Measurements from ENCODE around the gene URB2.

DNA sequence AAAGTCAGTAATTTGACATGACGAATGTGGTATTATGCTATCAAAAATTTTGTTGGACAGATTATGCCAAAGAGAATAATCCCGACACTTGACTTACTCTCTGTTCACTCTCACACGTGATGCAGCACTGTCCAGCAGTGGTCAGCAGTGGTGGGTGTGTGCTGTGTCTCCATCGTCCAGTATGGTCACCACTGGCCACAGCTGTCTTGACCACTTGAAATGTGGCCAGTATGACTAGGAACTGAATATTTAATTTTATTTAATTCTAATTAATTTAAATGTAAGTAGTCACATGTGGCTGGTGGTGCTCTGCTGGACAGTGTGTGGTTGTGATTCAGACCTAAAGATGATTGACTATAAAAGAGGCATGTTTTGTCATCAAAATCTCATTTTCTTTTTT, 24.0 kb downstream of the URB2 start:
- TF ChIP-seq POLR2A (IDR thresholded peaks at IDR 0.05; ENCODE audit: low read depth), result no peak
- TF ChIP-seq POLR2AphosphoS5 (IDR thresholded peaks at IDR 0.05), result no peak
- TF ChIP-seq, protein P1, sequence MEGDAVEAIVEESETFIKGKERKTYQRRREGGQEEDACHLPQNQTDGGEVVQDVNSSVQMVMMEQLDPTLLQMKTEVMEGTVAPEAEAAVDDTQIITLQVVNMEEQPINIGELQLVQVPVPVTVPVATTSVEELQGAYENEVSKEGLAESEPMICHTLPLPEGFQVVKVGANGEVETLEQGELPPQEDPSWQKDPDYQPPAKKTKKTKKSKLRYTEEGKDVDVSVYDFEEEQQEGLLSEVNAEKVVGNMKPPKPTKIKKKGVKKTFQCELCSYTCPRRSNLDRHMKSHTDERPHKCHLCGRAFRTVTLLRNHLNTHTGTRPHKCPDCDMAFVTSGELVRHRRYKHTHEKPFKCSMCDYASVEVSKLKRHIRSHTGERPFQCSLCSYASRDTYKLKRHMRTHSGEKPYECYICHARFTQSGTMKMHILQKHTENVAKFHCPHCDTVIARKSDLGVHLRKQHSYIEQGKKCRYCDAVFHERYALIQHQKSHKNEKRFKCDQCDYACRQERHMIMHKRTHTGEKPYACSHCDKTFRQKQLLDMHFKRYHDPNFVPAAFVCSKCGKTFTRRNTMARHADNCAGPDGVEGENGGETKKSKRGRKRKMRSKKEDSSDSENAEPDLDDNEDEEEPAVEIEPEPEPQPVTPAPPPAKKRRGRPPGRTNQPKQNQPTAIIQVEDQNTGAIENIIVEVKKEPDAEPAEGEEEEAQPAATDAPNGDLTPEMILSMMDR (IDR thresholded peaks at IDR 0.05), result no peak
- TF ChIP-seq EP300 (IDR thresholded peaks at IDR 0.05), result no peak

All from esophagus muscularis mucosa (tissue), 4 donors.